Activated CD4-positive, alpha-beta T cell treated with anti-CD3 and anti-CD28 coated beads, Interleukin-2, amount 10 ng/mL, durations not matched to agents 24 days and 14 days (primary cell): ENCODE results near the gene ISLR. TPM values are rescaled to one million over a fixed set of nuclear protein-coding genes. Genes with fewer than 3 reads are reported as not detected.

ENCODE experiments used
- DNase-seq: peaks from one replicate; pipeline ENCODE4 v3.0.0; 2022
- H3K27ac Mint-ChIP-seq: one replicate; pipeline ENCODE4 v1.8.0; 2022; ENCODE audit warnings: mild to moderate bottlenecking, mixed read lengths
- H3K27me3 Mint-ChIP-seq: one replicate; pipeline ENCODE4 v1.8.0; 2022; ENCODE audit warnings: mixed read lengths
- H3K36me3 Mint-ChIP-seq: one replicate; pipeline ENCODE4 v1.8.0; 2022; ENCODE audit warnings: low read depth, mild to moderate bottlenecking, mixed read lengths
- H3K4me1 Mint-ChIP-seq: one replicate; pipeline ENCODE4 v1.8.0; 2021; ENCODE audit warnings: mixed read lengths
- H3K4me3 Mint-ChIP-seq: one replicate; pipeline ENCODE4 v1.8.0; 2022; ENCODE audit warnings: mild to moderate bottlenecking, moderate library complexity, mixed read lengths
- H3K9me3 Mint-ChIP-seq: one replicate; pipeline ENCODE4 v1.8.0; 2021; ENCODE audit warnings: mixed read lengths
- intact Hi-C: fragments of 100-400 bp; cut with micrococcal nuclease; formaldehyde crosslinking; loops from one replicate; pipeline ENCODE4 v1.15.1; 2023
- total RNA-seq: library from RNA; stranded (reverse); gene quantifications from 2 replicates; pipeline ENCODE4 v1.2.3, GENCODE V29; 2022

ISLR gene
- total RNA-seq, 1 donor from 2014 or later: not detected

GRCh38 chr15:74201710-74202420, 28.4 kb downstream of the ISLR start:
- Mint-ChIP-seq H3K9me3 (no peaks in the 10 kb centered on the region), H3K27ac (no peak overlapping the region), H3K36me3 (no peaks in the 10 kb centered on the region), H3K4me1 (peaks cover 3% of the 10 kb centered on the region), H3K4me3 (no peak overlapping the region), H3K27me3 (peaks cover 3% of the 10 kb centered on the region)
- intact Hi-C loops: no loop called here
- no peak for DNase-seq

- DNase-seq: no peak
- peaks cover 3% of the 10 kb centered on the region for H3K4me1 Mint-ChIP-seq
- intact Hi-C loops: no loop called here
Measured at GRCh38 chr15:74202452-74203401, 29.2 kb downstream of the ISLR start, which contains the start of gene STRA6. Gene STRA6, minus strand, starts transcription at chr15:74202787. Its CDS starts 520 bp downstream, at chr15:74202267.

GRCh38 chr15:74203914-74204431, 30.5 kb downstream of the ISLR start:
- Mint-ChIP-seq H3K27me3 (peaks cover 11% of the 10 kb centered on the region), H3K4me3 (no peak overlapping the region), H3K36me3 (no peaks in the 10 kb centered on the region), H3K27ac (no peak overlapping the region), H3K4me1 (peaks cover 3% of the 10 kb centered on the region), H3K9me3 (no peaks in the 10 kb centered on the region)
- no peak for DNase-seq
- intact Hi-C loops: no loop called here

More at GRCh38 chr15:74202452-74203401, 29.2 kb downstream of the ISLR start, which contains the start of gene STRA6:
- no peaks in the 10 kb centered on the region for H3K9me3 Mint-ChIP-seq
- H3K27me3 Mint-ChIP-seq: peaks cover 10% of the 10 kb centered on the region
- no peak within 1 kb of the TSS for H3K4me3 Mint-ChIP-seq
- H3K36me3 Mint-ChIP-seq: no peaks in the 10 kb centered on the region
- H3K27ac Mint-ChIP-seq: no peak within 1 kb of the TSS

DNA sequence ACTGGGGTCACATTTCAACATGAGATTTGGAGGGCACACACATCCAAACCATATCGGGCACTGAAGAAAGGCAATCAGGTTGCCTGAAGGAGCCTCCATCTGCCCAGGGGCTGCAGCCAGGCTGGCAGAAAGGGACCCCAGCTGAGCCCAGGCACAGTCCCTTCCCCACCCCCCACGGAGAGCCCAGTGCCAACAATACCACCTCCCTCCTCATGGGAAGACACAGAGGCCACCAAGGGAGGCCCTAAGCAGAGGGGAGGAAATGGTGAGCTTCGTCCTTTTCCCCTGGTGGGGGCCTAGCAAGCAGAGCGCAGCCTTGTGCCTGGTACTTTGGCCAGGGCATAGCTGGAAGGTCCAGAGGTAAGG, 32.1 kb downstream of the ISLR start:
- no peak for DNase-seq
- no peaks in the 10 kb centered on the region for H3K9me3 Mint-ChIP-seq
- no peak overlapping the region for H3K27ac Mint-ChIP-seq
- intact Hi-C loops: no loop called here
- peaks cover 3% of the 10 kb centered on the region for H3K4me1 Mint-ChIP-seq
- H3K27me3 Mint-ChIP-seq: peaks cover 13% of the 10 kb centered on the region
- no peaks in the 10 kb centered on the region for H3K36me3 Mint-ChIP-seq
- no peak overlapping the region for H3K4me3 Mint-ChIP-seq

- Mint-ChIP-seq H3K4me1 (peaks cover 2% of the 10 kb centered on the region), H3K36me3 (no peaks in the 10 kb centered on the region), H3K27ac (no peak overlapping the region), H3K27me3 (peaks cover 16% of the 10 kb centered on the region), H3K4me3 (no peak overlapping the region), H3K9me3 (no peaks in the 10 kb centered on the region)
- intact Hi-C loops: no loop called here
- no peak for DNase-seq
Measured at GRCh38 chr15:74206801-74207281, 33.3 kb downstream of the ISLR start.

DNA sequence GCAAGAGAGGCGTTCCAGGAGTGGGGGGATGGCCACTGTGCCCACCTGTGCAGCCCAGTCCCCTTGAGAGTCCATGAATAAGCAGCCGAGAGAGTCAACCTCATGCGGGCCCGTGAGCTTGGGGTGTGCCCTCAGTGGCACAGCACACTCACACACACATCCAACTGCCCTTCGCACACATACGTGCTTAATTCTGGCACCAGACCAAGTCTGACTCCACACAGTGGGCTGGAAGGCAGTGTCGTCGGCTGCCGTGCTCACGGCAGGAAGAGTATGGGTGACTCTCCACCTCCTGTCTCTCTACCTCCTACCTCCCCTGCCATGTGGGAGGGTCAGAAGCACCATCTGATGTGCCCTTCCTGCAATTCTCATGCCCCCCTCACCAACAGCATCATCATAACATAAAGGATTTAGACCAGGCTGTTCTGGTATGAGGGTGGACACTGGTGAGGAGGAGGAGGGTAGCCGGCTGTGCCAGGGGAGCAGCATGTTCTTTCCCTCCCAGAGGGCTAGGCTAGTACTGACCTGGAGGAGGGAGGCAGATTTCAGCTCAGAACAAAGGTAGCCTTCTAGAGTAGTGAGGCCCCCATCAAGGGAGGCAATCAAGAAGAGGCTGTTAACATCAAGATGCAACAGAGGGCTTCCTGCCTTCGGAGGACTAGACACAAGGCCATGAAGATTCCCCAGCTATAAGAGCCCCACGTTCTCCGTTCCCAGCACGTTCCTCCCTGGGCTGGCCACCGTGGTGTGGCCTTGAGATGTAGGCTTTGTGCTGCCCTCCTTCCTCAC, 34.3 kb downstream of the ISLR start:
- no peak for DNase-seq
- intact Hi-C loops: no loop called here
- Mint-ChIP-seq H3K4me1 (peaks cover 2% of the 10 kb centered on the region), H3K27me3 (peaks cover 16% of the 10 kb centered on the region), H3K36me3 (no peaks in the 10 kb centered on the region), H3K9me3 (no peaks in the 10 kb centered on the region), H3K27ac (no peak overlapping the region), H3K4me3 (no peak overlapping the region)

- no peaks in the 10 kb centered on the region for H3K9me3 Mint-ChIP-seq
- peaks cover 16% of the 10 kb centered on the region for H3K27me3 Mint-ChIP-seq
- no peak overlapping the region for H3K27ac Mint-ChIP-seq
- H3K4me1 Mint-ChIP-seq: peaks cover 2% of the 10 kb centered on the region
- no peaks in the 10 kb centered on the region for H3K36me3 Mint-ChIP-seq
- DNase-seq: no peak
- intact Hi-C loops: no loop called here
- H3K4me3 Mint-ChIP-seq: no peak overlapping the region
Measured at GRCh38 chr15:74208496-74208895, 35.0 kb downstream of the ISLR start.

- Mint-ChIP-seq H3K4me1 (peaks cover 2% of the 10 kb centered on the region), H3K27ac (no peak overlapping the region), H3K27me3 (peaks cover 14% of the 10 kb centered on the region), H3K4me3 (no peak overlapping the region), H3K36me3 (no peaks in the 10 kb centered on the region), H3K9me3 (no peaks in the 10 kb centered on the region)
- no peak for DNase-seq
- intact Hi-C loops: no loop called here
Measured at GRCh38 chr15:74208901-74209559, 35.5 kb downstream of the ISLR start.

- H3K27ac Mint-ChIP-seq: no peak overlapping the region
- H3K4me3 Mint-ChIP-seq: no peak overlapping the region
- H3K4me1 Mint-ChIP-seq: peaks cover 2% of the 10 kb centered on the region
- intact Hi-C loops: no loop called here
- H3K9me3 Mint-ChIP-seq: no peaks in the 10 kb centered on the region
- H3K27me3 Mint-ChIP-seq: peaks cover 14% of the 10 kb centered on the region
- no peak for DNase-seq
- H3K36me3 Mint-ChIP-seq: no peaks in the 10 kb centered on the region
Measured at GRCh38 chr15:74209560-74209958, 36.0 kb downstream of the ISLR start.

DNA sequence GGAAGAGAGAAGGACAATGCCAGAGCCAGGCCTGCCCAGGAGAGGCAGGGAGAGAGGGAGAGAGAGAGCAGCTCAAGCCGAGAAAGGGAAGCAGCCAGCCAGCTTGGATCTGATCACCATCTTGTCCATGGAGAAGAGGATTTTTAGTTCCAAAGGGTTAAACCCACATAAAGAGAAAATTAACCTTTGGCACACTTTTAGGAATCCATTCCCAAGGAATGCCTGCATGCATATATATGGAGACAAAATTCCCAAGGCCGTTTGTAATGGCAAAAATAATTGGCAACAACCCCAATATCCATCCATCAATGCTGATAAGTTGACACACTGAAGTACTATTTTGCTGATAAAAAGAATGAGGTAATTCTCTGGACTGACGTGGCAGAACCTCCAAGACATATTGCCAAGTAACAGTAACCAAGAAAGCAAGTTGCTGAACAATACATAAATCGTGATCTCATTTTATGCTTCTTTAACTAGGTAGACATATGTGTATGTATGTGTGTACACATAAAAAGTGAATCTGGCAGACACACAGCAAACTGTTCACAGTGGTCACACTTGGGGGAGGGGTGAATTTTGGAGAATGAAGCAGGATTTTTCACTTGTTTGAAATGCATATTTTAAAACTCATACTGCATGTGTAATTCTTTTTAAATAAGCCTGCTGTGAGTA, 36.6 kb downstream of the ISLR start:
- Mint-ChIP-seq H3K36me3 (no peaks in the 10 kb centered on the region), H3K27ac (no peak overlapping the region), H3K27me3 (peaks cover 14% of the 10 kb centered on the region), H3K4me3 (no peak overlapping the region), H3K9me3 (no peaks in the 10 kb centered on the region), H3K4me1 (no peaks in the 10 kb centered on the region)
- intact Hi-C loops: no loop called here
- DNase-seq: no peak

DNA sequence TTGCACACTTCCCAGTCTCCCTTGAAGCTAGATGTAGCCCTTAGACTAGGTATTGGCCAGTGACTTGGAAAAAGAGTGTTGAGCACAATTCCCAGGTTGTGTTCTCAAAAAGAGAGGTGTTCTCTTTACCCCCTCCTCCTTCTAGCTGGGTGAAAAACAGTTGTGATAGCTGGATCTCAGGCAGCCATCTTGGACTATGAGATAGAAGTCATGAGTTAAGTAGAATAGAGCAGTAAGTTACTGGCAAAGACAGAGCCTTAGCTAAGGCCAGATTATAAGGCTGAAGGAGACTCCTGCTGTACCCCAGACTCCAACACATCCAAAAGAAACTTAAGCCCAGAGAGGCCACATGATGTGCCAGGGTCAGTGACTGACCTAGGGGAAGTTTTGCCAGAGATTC, 37.2 kb downstream of the ISLR start:
- Mint-ChIP-seq H3K27ac (no peak overlapping the region), H3K27me3 (peaks cover 14% of the 10 kb centered on the region), H3K4me1 (no peaks in the 10 kb centered on the region), H3K4me3 (no peak overlapping the region), H3K9me3 (no peaks in the 10 kb centered on the region), H3K36me3 (no peaks in the 10 kb centered on the region)
- intact Hi-C loops: no loop called here
- no peak for DNase-seq

- intact Hi-C loops: no loop called here
- peaks cover 14% of the 10 kb centered on the region for H3K27me3 Mint-ChIP-seq
- DNase-seq: no peak
- no peaks in the 10 kb centered on the region for H3K4me1 Mint-ChIP-seq
- H3K4me3 Mint-ChIP-seq: no peak overlapping the region
- H3K9me3 Mint-ChIP-seq: no peaks in the 10 kb centered on the region
- H3K36me3 Mint-ChIP-seq: no peaks in the 10 kb centered on the region
- H3K27ac Mint-ChIP-seq: no peak overlapping the region
Measured at GRCh38 chr15:74211656-74212055, 38.1 kb downstream of the ISLR start.
